Stimulated activated CD4-positive, alpha-beta T cell treated with anti-CD3 and anti-CD28 coated beads, Interleukin-1b, Interleukin-23, amount 100 ng/mL, for 48 hours (primary cell): ENCODE measurements around the gene TUFT1.
"Not testable (repeated sequence)": the region's sequence is repeated elsewhere in the genome, so short reads cannot be mapped to it uniquely, and the experiment has no call there.

ENCODE experiments used
- DNase-seq: peaks from one replicate; pipeline ENCODE4 v3.0.0-alpha.2; 2020

TUFT1 gene

DNA sequence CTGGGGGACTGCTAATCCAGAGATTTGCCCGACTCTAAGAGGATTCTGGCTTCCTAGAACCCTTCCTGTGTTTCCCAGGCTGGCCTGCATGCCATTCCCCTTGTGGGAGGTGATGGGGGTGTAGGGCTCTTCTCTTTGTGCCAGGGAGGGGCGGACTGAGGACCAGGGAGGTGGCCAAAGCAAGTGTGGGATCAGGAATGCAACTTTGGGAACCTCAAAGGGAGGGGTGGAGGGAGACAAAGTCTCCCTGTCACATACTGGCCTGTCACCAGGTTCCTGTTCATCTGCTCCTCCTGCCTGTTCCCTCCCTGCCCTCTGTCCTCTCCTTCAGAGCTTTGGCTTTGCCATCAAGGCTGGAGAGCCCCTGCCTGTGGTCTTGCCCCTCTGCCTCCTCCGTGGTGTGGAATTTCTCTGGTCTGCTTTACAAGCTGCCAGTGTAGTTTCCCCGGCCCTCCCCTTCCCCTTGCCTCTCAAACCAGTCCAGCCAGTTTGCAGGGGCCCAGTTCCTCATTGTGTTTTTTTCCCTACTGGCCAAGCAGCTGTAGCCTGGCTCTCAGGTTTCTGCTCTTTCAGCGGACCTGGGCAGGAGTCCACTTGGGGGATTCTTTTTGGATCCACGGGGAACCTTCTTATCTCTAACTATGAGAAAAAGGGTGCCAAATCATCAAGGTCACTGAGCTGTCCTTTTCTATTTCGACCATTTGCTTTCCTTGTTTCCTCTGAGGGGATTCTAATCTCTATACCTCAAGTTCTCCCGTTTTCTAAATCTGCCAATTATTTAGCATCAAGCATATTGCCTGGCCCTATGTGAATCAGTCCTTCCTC lies 27.1 kb upstream of the TUFT1 start:
- DNase-seq, result no peak

DNA sequence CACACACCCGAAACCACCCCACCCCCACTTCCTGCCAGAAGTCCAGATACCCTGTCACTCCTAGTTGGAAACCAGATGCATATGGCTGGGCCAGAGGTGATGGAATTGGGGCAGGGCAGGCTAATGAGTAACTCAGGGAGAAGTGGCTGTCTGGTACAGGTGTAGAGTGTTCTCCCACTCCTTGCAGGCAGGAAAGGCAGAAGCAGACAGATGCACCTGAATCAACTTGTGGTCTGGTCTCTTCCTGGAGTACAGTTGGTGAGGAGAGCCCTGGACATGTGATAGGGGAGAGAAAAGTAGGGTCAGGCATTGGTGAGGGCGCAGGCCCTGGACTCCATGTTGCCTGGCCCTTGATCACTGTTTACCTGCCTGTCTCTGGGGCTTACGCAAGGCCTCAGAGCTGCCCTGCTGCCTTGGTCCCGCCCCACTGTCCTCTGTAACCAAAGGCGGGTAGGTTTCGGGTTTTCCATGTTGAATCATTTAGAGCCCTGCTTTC lies 26.4 kb upstream of the TUFT1 start:
- no peak for DNase-seq

- DNase-seq, result no peak
Observed at GRCh38 chr1:151514366-151514765, 25.7 kb upstream of the TUFT1 start.

DNA sequence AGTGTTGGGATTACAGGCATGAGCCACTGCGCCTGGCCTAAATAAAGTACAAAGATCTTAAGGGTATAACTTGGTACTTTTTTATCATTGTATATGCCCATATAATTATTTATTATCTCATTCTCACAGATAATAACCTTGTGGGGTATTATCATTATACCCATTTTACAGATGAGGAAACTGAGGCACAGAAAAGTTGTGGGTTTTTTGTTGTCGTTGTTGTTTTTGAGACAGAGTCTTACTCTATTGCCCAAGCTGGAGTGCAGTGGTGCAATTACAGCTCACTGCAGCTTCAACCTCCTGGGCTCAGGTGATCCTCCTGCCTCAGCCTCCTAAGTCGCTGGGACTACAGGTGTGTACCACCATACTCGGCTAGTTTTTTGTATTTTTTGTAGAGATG lies 24.8 kb upstream of the TUFT1 start:
- DNase-seq, result no peak

DNA sequence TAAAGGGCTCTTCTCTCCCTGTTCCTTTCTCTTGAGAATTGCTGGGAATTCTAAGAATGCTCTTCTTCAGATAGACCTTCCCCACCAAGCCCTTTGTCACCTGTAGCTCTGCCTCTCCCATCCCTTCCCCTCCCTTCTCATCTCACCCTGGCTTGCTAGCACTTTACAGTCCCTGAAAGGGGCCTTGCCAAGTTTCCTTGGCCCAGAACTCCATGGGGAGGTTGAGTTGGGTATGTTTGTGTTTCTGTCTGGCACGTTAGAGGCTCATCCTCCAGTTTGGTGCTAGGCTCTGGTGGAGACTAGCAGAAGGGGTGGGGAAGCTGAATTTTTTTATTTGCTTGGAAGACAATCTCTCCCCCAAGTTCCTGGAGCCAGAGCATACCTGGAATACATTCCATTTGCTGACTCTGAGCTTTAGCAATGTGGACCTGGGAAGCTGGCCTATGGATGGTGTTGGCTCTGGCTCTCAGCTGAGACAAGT lies 24.0 kb upstream of the TUFT1 start:
- DNase-seq, result no peak

GRCh38 chr1:151518431-151518830 lies 21.7 kb upstream of the TUFT1 start:
- no peak for DNase-seq

- DNase-seq, result no peak
Observed at GRCh38 chr1:151518936-151519335, 21.2 kb upstream of the TUFT1 start.

DNA sequence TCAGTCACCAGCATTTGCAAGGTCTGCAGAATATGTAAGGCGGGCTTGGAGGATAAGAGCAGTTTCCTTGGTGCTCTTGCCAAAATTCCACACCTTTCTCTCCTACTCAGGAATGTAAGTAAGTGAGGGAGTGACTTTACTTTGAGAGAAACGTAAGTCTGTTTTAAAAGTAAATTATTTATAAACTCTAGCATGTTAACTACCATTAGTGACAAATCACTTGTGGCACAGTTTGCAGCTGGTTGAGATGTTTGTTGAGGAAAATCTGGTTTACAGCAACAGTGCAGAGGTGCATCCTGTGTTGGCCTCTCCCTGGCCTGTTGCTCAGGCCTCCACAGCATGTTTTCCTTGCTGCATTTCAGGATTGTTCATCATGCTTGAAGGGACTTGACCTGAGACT lies 20.4 kb upstream of the TUFT1 start:
- no peak for DNase-seq

GRCh38 chr1:151520359-151520758 lies 19.8 kb upstream of the TUFT1 start:
- no peak for DNase-seq

DNA sequence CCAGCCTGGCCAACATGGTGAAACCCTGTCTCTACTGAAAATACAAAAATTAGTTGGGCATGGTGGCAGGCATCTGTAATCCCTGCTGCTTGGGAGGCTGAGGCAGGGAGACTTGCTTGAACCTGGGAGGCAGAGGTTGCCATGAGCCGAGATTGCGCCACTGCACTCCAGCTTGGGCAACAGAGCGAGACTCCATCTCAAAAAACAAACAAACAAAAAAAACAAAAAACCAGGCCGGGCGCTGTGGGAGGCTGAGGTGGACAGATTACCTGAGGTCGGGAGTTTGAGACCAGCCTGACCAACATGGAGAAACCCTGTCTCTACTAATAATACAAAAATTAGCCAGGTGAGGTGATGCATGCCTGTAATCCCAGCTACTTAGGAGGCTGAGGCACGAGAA lies 17.7 kb upstream of the TUFT1 start:
- not testable (repeated sequence) for DNase-seq

GRCh38 chr1:151523326-151523725 lies 16.8 kb upstream of the TUFT1 start:
- DNase-seq, result no peak

GRCh38 chr1:151524736-151525135 lies 15.4 kb upstream of the TUFT1 start:
- no peak for DNase-seq

GRCh38 chr1:151526735-151527525 lies 13.2 kb upstream of the TUFT1 start:
- no peak for DNase-seq

DNA sequence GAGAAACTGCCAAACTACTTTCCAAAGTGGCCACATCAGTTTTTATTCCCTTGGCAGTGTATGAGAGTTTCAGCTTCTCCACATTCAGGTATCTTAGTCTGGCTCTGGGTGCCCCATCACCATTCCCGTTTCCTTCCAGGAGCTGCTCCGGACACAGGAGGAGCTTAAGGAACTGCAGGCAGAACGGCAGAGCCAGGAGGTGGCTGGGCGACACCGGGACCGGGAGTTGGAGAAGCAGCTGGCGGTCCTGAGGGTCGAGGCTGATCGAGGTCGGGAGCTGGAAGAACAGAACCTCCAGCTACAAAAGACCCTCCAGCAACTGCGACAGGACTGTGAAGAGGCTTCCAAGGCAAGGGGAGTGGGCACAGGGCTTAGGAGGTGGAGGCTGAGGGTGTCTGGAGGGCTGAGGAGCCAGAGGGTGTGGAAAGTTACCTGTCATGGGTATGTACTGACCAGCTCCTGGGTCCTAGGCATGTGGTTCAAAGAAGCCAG lies 10.9 kb upstream of the TUFT1 start:
- DNase-seq, result no peak

GRCh38 chr1:151529781-151530180 lies 10.3 kb upstream of the TUFT1 start:
- DNase-seq, result no peak

DNA sequence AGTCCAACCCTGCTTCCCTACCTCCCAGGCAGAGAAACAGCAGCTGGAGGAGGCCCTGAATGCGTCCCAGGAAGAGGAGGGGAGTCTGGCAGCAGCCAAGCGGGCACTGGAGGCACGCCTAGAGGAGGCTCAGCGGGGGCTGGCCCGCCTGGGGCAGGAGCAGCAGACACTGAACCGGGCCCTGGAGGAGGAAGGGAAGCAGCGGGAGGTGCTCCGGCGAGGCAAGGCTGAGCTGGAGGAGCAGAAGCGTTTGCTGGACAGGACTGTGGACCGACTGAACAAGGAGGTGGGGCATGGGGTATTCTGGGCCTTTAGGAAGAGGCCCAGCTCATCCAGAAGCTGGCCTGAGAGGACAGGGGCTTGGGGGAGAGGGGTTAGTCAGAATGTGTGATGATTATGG lies 9.6 kb upstream of the TUFT1 start:
- DNase-seq, result no peak

- no peak for DNase-seq
Observed at GRCh38 chr1:151533870-151534269, 6.2 kb upstream of the TUFT1 start.

- peak; percentile 76 for DNase-seq
Observed at GRCh38 chr1:151534662-151535278, 5.3 kb upstream of the TUFT1 start.

GRCh38 chr1:151535326-151536271 lies 4.5 kb upstream of the TUFT1 start:
- no peak for DNase-seq

- no peak for DNase-seq
Observed at GRCh38 chr1:151536499-151536898, 3.6 kb upstream of the TUFT1 start.

- DNase-seq, result no peak
Observed at GRCh38 chr1:151537112-151537511, 3.0 kb upstream of the TUFT1 start.
